Bronchial smooth muscle cell (primary cell): ENCODE data around the gene SAMD1. TPM values are rescaled to one million over a fixed set of nuclear protein-coding genes. Genes with fewer than 3 reads are reported as not detected.

ENCODE experiments used
- total RNA-seq: library from RNA; depleted of rRNA; stranded (reverse); fragments of >200 nt; gene quantifications from 2 replicates; pipeline ENCODE4 v1.2.1, GENCODE V29; 2014

The SAMD1 gene
- 12.4 and 13.9 TPM in 2 replicates for total RNA-seq

DNA sequence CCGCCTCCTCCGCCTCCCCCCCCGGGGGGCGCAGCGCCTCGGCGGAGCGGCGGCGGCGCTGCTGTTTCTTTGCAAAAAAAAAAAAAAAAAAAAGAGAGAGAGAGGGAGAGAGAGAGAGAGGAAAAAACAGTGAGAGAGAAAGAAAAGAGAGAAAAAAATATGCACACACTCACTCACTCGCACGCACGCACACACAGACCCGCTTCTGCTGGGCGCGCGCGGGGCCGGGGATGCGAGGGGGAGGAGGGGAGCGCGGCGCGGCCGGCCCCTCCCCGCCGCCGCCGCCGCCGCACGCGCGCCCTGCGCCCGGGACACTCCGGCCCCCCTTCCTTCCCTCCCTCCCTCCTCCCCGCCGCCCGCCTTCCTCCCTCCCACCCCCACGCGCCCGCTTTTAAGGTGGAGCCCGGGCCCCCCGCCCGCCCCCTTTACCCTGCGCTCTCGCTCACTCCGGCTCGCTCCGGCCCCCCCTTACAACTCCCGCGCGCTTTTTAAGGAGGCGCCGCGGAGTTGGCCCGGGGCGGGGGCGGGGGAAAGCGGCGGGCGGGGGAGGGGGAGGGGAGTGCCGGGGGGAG lies at the start of gene SAMD1:
Gene SAMD1, minus strand, starts transcription at position 243 of the 572 bp plus-strand sequence.

DNA sequence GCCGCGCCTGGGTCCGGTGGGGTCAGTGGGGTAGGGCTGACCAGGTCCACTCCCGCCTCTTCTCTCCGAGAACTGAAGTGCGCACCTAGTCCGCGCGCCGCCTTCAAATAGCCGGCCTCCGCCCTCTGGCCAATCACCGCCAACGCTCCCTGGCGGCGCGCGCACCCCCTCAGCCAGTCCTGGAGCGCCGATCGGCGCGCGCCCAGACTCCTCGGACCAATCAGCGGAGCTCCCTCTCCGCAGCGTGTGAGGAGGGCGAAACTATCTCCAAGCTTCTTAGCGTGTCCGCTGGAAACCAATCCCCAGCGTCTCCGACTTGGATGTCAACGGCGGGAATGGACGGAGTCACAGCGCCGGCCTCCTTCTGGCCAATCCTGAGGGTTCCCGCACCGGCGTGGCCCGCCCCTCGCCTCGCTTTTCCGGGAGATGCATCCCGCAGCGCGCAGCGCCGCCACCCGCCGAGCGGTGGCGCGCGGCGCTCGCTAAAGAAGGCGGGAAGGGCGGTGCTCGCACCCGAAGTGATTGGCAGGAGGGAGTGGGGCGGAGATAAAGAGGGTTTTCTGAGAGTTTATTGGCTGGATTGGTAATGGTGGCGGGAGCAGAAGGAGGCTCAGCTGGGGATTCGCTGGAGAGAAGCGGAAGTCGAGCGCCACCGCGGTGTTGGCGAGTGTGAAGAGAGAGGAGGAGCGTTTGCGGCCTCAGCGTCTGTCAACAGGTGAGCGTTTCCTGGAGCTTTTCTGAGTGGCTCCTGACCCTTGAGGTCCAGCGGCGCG lies 46.1 kb upstream of the SAMD1 start, which contains the start of gene ASF1B:
Gene ASF1B, minus strand, starts transcription at position 81 of the 773 bp plus-strand sequence. CDS start 133 bp downstream, outside the sequence.

DNA sequence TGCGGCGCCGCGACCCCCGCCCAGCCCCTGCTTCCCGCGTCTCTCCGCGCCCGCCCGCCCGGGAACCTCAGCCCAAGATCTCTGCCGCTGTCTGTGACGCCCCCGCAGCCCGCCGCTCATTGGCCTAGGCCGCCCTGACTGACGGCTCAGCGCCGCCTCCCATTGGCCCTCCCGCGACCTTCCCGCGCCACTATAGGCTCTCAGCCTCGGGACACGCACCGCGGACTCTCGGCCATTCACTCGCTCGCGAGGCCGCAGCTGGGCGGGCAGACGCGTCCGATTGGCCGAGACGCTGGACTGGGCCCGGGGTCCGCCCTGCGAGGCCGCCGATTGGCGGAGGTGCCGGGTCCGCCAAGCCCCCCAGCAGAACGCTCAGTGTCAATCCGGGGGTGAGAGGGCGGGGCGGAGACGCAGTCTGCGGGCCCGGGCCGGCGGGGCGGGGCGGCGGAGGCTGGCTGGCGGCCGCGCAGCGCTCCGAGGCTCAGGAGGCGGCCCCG lies 27.2 kb upstream of the SAMD1 start, which contains the start of gene PRKACA:
Gene PRKACA, minus strand, starts transcription at position 95 of the 497 bp plus-strand sequence. CDS start 215 bp downstream, outside the sequence.

DNA sequence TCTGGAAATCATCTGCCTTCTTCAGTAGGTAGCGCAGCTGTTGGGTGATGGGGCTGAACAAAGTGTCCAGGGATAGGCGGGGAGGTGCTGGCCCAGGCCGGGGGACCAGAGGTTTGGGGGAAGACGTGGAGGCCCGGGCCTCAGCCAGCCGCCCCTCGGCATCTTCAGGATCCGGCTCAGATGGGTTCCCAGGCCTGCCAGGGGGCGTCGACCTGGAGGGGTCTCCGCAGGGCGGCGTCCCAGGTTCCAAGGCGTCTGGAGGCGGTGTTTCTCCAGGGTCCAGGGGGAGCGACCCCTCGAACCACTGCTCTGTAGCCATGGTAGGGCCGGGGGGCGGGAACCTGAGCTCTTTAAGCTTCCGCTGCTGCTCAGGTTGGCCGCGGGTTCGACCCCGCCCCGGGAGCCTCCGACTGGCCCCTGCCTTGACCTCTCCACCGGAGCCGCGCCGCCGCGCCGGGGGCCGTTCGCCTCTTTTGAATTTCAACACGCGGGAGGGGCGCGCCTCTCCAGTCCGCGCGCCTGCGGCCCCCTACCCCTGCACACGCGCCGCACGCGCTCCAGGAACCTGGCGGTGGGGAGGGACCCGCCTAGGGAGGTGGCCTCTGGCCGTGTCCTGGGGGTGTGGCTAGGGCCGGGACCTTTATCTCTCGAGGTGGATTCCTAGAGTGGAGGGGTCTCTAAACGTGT lies 5.1 kb downstream of the SAMD1 start, which contains the start of gene C19orf67:
Gene C19orf67, minus strand, starts transcription at position 475 of the 687 bp plus-strand sequence. Its CDS starts 156 bp downstream, at position 319.

DNA sequence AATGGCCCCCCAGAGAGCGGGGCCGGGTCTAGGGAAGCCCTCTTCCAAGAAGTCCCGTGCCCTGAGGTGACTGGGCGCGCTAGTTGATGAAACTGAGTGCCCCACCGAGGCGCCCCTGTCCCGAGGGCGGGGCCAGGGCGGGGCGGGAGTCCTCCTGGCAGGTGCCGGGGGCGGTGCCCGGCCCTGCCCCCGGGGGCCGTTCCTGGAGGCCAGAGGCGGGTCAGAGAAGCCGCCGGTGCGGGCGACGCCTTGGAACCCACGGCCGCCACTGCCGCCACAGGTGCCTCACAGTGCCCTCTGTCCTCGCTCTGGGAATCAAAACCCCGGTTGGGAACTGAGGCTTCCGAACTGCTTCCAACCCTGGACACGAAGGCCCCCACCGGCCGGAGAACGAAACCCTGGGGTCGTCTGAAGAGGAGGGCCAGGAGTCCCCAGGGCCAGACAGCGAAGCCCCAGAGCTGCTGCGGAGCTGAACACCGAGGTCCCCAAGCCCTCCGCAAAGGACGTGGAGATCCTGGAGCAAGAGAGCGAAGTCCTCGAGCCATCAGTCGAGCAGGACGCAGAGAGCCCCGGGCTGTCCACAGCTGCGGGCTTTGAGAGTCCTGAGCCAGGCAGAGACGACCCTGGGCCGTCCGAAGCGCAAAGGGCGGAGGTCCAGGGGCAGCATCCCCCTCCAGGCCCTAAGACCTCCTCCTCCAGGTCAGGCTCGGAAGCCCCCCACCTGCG lies 17.9 kb downstream of the SAMD1 start, which contains the start of gene MISP3:
Gene MISP3, plus strand, starts transcription at position 252 of the 726 bp plus-strand sequence. CDS start 524 bp downstream, outside the sequence.

DNA sequence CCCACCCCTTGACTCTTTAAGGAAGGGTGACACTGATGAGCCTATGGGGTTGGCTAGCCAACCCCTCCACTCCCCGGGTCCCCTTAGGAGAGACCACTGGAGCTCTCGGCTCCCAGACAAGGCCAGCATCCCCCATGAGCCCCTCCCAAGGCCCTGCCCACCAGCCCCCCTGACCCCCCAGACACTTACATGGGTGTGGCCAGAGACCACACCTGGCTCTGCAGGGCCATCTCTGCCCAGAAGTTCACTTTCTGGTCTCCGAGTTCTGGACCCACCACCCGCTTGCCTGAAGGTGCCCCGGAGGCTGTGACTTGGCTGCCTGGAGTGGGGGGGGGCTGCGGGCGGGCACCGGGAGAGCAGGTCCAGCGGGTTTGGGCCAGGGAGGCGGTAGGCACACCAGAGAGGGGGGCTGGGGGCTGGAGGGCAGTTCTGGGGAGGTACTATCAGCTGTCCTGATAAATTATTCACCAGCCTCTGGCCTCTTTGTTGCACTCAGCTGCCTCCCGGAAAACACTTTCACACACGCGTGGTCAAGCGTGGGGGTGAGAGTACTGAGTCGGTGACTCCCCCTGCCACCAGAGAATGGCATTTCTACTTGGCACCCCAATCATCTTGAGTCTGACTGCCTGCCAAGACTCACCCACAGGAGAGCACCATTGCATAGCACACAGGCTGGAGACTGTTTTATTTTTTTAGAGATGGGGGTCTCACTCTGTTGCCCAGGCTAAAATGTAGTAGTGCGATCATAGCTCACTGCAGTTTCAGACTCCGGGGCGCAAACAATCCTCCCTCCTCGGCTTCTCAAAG lies 28.6 kb downstream of the SAMD1 start, which contains the start of gene PALM3:
Gene PALM3, minus strand, starts transcription at position 326 of the 807 bp plus-strand sequence. Its CDS starts 96 bp downstream, at position 230.

Other genes with a start within 250 kb of the SAMD1 start
- 0.43 TPM in 1 of 2 replicates, not detected in the other for gene NANOS3, start 213.6 kb downstream of the SAMD1 start, total RNA-seq
- 0.32 TPM in 1 of 2 replicates, not detected in the other for gene BRME1, start 184.6 kb downstream of the SAMD1 start, total RNA-seq
- gene CC2D1A, start 184.6 kb downstream of the SAMD1 start, total RNA-seq = 4.7 and 6.6 TPM in 2 replicates
- 1.0 and 1.3 TPM in 2 replicates for gene PODNL1, start 152.3 kb downstream of the SAMD1 start, total RNA-seq
- 4.6 and 7.6 TPM in 2 replicates for gene DCAF15, start 138.2 kb downstream of the SAMD1 start, total RNA-seq
- gene RFX1, start 84.4 kb downstream of the SAMD1 start, total RNA-seq = 1.6 and 2.6 TPM in 2 replicates
- gene RLN3, start 62.6 kb downstream of the SAMD1 start, total RNA-seq = not detected in 2 replicates
- gene IL27RA, start 59.0 kb downstream of the SAMD1 start, total RNA-seq = 0.26 and 1.6 TPM in 2 replicates
- gene PALM3, start 28.7 kb downstream of the SAMD1 start, total RNA-seq = 0.16 and 0.17 TPM in 2 replicates
- 0.34 and 0.63 TPM in 2 replicates for gene MISP3, start 18.0 kb downstream of the SAMD1 start, total RNA-seq
- gene C19orf67, start 5.0 kb downstream of the SAMD1 start, total RNA-seq = not detected in 2 replicates
- 33.1 and 42.7 TPM in 2 replicates for gene PRKACA, start 27.0 kb upstream of the SAMD1 start, total RNA-seq
- 0.43 and 0.95 TPM in 2 replicates for gene ASF1B, start 45.8 kb upstream of the SAMD1 start, total RNA-seq
- gene ADGRL1, start 115.4 kb upstream of the SAMD1 start, total RNA-seq = 2.0 and 3.8 TPM in 2 replicates